Measurements from ENCODE around the gene EPHB1.

Gene EPHB1

DNA sequence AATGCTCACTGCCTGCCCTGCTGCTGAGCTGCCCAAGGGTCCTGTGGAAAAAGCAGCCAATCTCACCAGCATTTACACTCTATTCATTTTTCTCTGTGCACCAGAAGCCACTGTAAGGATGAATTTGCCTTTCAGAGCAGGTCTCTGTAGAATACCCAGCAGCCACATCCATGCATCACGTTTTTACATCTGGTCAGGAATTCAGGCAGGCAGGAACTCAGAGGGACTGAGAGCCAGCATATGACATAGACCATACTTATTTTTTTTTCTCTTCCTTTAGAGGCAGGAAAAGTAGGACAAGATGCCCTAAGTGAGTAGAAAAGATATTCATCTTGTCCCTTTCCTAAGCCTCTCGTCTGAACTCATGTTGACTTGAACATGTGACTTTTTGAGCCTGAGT, 292.7 kb downstream of the EPHB1 start:
- TF ChIP-seq TAF1 (IDR thresholded peaks at IDR 0.05; ENCODE audit: low read depth, low read length), result no peak
- no peak for TF ChIP-seq PAX5 (IDR thresholded peaks at IDR 0.05; ENCODE audit: insufficient read depth, low read length, severe bottlenecking)
- TF ChIP-seq POLR2AphosphoS5 (IDR thresholded peaks at IDR 0.05; ENCODE audit: low read depth, low read length), result no peak
- TF ChIP-seq POLR2A (IDR thresholded peaks at IDR 0.05; ENCODE audit: low read depth, low read length), result no peak
- no peak for TF ChIP-seq POU2F2 (IDR thresholded peaks at IDR 0.05; ENCODE audit: low read depth, low read length)
- no peak for TF ChIP-seq SPI1 (IDR thresholded peaks at IDR 0.05; ENCODE audit: low read depth, low read length)
- FAIRE-seq, result no peak
- DNase-seq (ENCODE audit: insufficient read length, low spot score), result no peak

- no peak for TF ChIP-seq TAF1 (IDR thresholded peaks at IDR 0.05; ENCODE audit: low read depth, low read length)
- TF ChIP-seq POLR2A (IDR thresholded peaks at IDR 0.05; ENCODE audit: low read depth, low read length), result no peak
- TF ChIP-seq PAX5 (IDR thresholded peaks at IDR 0.05; ENCODE audit: insufficient read depth, low read length, severe bottlenecking), result no peak
- no peak for TF ChIP-seq POLR2AphosphoS5 (IDR thresholded peaks at IDR 0.05; ENCODE audit: low read depth, low read length)
- TF ChIP-seq POU2F2 (IDR thresholded peaks at IDR 0.05; ENCODE audit: low read depth, low read length), result no peak
- no peak for TF ChIP-seq SPI1 (IDR thresholded peaks at IDR 0.05; ENCODE audit: low read depth, low read length)
- no peak for DNase-seq (ENCODE audit: insufficient read length, low spot score)
- no peak for FAIRE-seq
Observed at GRCh38 chr3:135089451-135089850, 294.4 kb downstream of the EPHB1 start.

GRCh38 chr3:135090020-135090717, 295.1 kb downstream of the EPHB1 start:
- FAIRE-seq (no peak), DNase-seq (ENCODE audit: insufficient read length, low spot score) (no peak)
- TF ChIP-seq TAF1 (IDR thresholded peaks at IDR 0.05; ENCODE audit: low read depth, low read length) (no peak), POLR2A (IDR thresholded peaks at IDR 0.05; ENCODE audit: low read depth, low read length) (no peak), POLR2AphosphoS5 (IDR thresholded peaks at IDR 0.05; ENCODE audit: low read depth, low read length) (no peak), PAX5 (IDR thresholded peaks at IDR 0.05; ENCODE audit: insufficient read depth, low read length, severe bottlenecking) (no peak), SPI1 (IDR thresholded peaks at IDR 0.05; ENCODE audit: low read depth, low read length) (no peak), POU2F2 (IDR thresholded peaks at IDR 0.05; ENCODE audit: low read depth, low read length) (no peak)

DNA sequence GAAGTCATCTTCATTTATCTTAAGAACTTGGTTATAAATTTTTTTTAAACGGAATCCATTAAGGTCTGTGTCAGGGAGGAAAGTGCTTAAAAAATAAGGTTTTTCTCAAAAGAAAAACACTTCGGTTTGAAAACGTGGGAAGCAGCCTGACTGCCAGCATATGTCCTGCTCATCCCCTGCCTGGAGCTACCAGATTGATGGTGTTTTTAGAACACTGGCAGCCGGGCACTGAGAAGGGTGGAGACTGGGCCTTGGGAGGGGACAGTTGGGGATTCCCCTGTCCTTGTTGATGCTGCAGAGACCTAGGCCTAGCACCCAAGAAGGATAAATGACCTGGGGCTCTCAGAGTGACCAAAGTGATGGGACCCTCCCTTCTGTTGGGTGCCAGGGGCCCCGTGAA, 296.9 kb downstream of the EPHB1 start:
- FAIRE-seq (no peak), DNase-seq (ENCODE audit: insufficient read length, low spot score) (no peak)
- no peak for TF ChIP-seq SPI1 (IDR thresholded peaks at IDR 0.05; ENCODE audit: low read depth, low read length)
- no peak for TF ChIP-seq POLR2A (IDR thresholded peaks at IDR 0.05; ENCODE audit: low read depth, low read length)
- no peak for TF ChIP-seq POLR2AphosphoS5 (IDR thresholded peaks at IDR 0.05; ENCODE audit: low read depth, low read length)
- TF ChIP-seq TAF1 (IDR thresholded peaks at IDR 0.05; ENCODE audit: low read depth, low read length), result no peak
- TF ChIP-seq PAX5 (IDR thresholded peaks at IDR 0.05; ENCODE audit: insufficient read depth, low read length, severe bottlenecking), result no peak
- TF ChIP-seq POU2F2 (IDR thresholded peaks at IDR 0.05; ENCODE audit: low read depth, low read length), result no peak

GRCh38 chr3:135093121-135093520, 298.1 kb downstream of the EPHB1 start:
- TF ChIP-seq POLR2AphosphoS5 (IDR thresholded peaks at IDR 0.05; ENCODE audit: low read depth, low read length), result no peak
- FAIRE-seq (no peak), DNase-seq (ENCODE audit: insufficient read length, low spot score) (no peak)

DNA sequence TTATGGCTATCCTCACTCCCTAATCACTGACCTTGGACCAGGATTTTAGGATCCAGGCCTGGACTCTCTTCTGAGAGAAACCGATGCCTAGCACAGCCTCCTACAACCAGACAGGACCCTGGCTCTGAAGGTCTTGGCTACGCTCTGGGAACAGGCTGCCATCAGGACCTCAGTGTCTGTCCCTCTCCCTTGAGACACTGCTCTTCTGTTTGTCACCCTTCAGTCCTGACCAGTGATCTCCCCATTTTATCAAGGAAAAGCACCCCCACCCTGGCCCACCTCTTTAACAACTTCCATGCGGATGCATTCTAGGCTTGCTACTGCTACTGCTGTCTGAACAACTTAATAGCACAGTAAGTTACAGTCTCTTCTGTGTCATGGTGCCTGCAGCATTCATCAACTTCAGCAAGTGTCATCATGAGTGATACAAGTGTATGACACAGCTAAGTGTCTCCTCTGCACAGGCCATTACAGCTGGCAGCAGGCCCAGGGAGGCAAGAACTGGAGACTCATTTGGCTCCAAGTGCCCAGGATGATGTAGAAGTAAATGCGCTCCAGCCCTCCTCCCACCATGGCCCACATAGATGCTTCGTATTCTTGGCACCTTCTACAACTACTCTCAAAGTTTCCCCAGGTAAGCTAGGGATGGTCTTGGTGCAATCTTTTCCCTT, 302.4 kb downstream of the EPHB1 start:
- TF ChIP-seq POLR2AphosphoS5 (IDR thresholded peaks at IDR 0.05; ENCODE audit: low read depth, low read length) (no peak), SPI1 (IDR thresholded peaks at IDR 0.05; ENCODE audit: low read depth, low read length) (no peak), POU2F2 (IDR thresholded peaks at IDR 0.05; ENCODE audit: low read depth, low read length) (no peak), TAF1 (IDR thresholded peaks at IDR 0.05; ENCODE audit: low read depth, low read length) (no peak), PAX5 (IDR thresholded peaks at IDR 0.05; ENCODE audit: insufficient read depth, low read length, severe bottlenecking) (no peak), POLR2A (IDR thresholded peaks at IDR 0.05; ENCODE audit: low read depth, low read length) (no peak)
- FAIRE-seq, result no peak
- DNase-seq (ENCODE audit: insufficient read length, low spot score), result no peak

GRCh38 chr3:135099734-135100355, 304.8 kb downstream of the EPHB1 start:
- DNase-seq (ENCODE audit: insufficient read length, low spot score) (no peak), FAIRE-seq (no peak)
- no peak for TF ChIP-seq POU2F2 (IDR thresholded peaks at IDR 0.05; ENCODE audit: low read depth, low read length)
- TF ChIP-seq SPI1 (IDR thresholded peaks at IDR 0.05; ENCODE audit: low read depth, low read length), result no peak

- DNase-seq (ENCODE audit: insufficient read length, low spot score) (no peak), FAIRE-seq (no peak)
- TF ChIP-seq PAX5 (IDR thresholded peaks at IDR 0.05; ENCODE audit: insufficient read depth, low read length, severe bottlenecking) (no peak), TAF1 (IDR thresholded peaks at IDR 0.05; ENCODE audit: low read depth, low read length) (no peak), SPI1 (IDR thresholded peaks at IDR 0.05; ENCODE audit: low read depth, low read length) (no peak), POU2F2 (IDR thresholded peaks at IDR 0.05; ENCODE audit: low read depth, low read length) (no peak), POLR2AphosphoS5 (IDR thresholded peaks at IDR 0.05; ENCODE audit: low read depth, low read length) (no peak), POLR2A (IDR thresholded peaks at IDR 0.05; ENCODE audit: low read depth, low read length) (no peak)
Observed at GRCh38 chr3:135100366-135100765, 305.3 kb downstream of the EPHB1 start.

DNA sequence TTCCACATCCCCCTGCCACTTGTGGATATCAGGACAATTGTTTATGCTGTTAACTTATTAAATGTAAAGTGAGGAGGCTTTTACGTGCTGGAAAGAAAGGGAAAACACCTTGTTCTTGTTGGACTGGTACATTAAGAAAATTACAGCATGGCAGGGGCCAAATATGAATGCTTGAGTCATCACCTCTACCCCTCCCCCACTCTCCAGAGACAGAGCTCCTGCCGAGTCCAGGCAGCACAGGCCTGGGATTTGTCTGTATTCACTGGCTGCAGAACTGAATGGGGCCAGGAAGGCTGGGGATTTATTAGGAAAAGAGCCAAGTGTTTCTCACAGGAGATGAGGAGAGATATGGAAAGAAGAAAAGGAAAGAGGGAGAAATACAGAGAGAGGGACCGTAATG, 308.9 kb downstream of the EPHB1 start:
- no peak for DNase-seq (ENCODE audit: insufficient read length, low spot score)
- TF ChIP-seq PAX5 (IDR thresholded peaks at IDR 0.05; ENCODE audit: insufficient read depth, low read length, severe bottlenecking) (no peak), TAF1 (IDR thresholded peaks at IDR 0.05; ENCODE audit: low read depth, low read length) (no peak), SPI1 (IDR thresholded peaks at IDR 0.05; ENCODE audit: low read depth, low read length) (no peak), POLR2AphosphoS5 (IDR thresholded peaks at IDR 0.05; ENCODE audit: low read depth, low read length) (no peak), POU2F2 (IDR thresholded peaks at IDR 0.05; ENCODE audit: low read depth, low read length) (no peak), POLR2A (IDR thresholded peaks at IDR 0.05; ENCODE audit: low read depth, low read length) (no peak)
- FAIRE-seq, result no peak

All from GM12891 (cell line).